CD4-positive, alpha-beta memory T cell (primary cell): Measurements from ENCODE around the gene RRP15. TPM values are rescaled to one million over a fixed set of nuclear protein-coding genes. Genes with fewer than 3 reads are reported as not detected.

ENCODE experiments used
- CTCF ChIA-PET: fragments of 350-600 bp; sonication (Branson Sonifier 250); formaldehyde crosslinking; loops from one replicate; lab custom pipeline; 2021; ENCODE audit warnings: inconsistent platforms; ENCODE audit not compliant: partially characterized antibody; lab: Charles Lee
- POLR2A ChIA-PET: fragments of 350-600 bp; sonication (Branson Sonifier 250); formaldehyde crosslinking; loops from one replicate; lab custom pipeline; 2021; ENCODE audit not compliant: partially characterized antibody; lab: Charles Lee
- DNase-seq, 5 donors: peaks; one replicate each; pipeline versions ENCODE4 v3.0.0 to v3.0.0-alpha.2; 2020 to 2022; ENCODE audit warnings: mixed read lengths in 1 of 5
- H3K27ac ChIP-seq: one replicate; pipeline ENCODE4 v1.7.0; 2013; ENCODE audit warnings: low read depth, low read length
- H3K27me3 ChIP-seq: 2 replicates; pipeline ENCODE4 v1.7.0; 2013; ENCODE audit warnings: mild to moderate bottlenecking, low read length, moderate library complexity; ENCODE audit not compliant: insufficient read depth
- H3K36me3 ChIP-seq: 2 replicates; pipeline ENCODE4 v1.7.0; 2013; ENCODE audit warnings: mild to moderate bottlenecking, low read length, moderate library complexity; ENCODE audit not compliant: insufficient read depth
- H3K4me1 ChIP-seq: 2 replicates; pipeline ENCODE4 v1.7.0; 2013; ENCODE audit warnings: mild to moderate bottlenecking, low read length, moderate library complexity; ENCODE audit not compliant: insufficient read depth
- H3K4me3 ChIP-seq, 2 donors: one replicate each; pipeline ENCODE4 v1.7.0; 2013; ENCODE audit warnings: low read length in 2 of 2, mild to moderate bottlenecking in 1 of 2
- H3K9me3 ChIP-seq, 2 donors: one replicate each; pipeline ENCODE4 v1.7.0; 2013; ENCODE audit warnings: low read length in 2 of 2, control low read depth in 1 of 2; ENCODE audit not compliant: control insufficient read depth in 1 of 2
- H3K27ac Mint-ChIP-seq, 7 donors: one replicate each; pipeline ENCODE4 v1.8.0; 2020 to 2021; ENCODE audit warnings: mixed read lengths in 7 of 7, mild to moderate bottlenecking in 6 of 7, inconsistent platforms in 3 of 7, moderate library complexity in 3 of 7
- H3K27me3 Mint-ChIP-seq, 2 donors: one replicate each; pipeline ENCODE4 v1.8.0; 2020 to 2021; ENCODE audit warnings: mixed read lengths in 2 of 2
- H3K36me3 Mint-ChIP-seq, 2 donors: one replicate each; pipeline ENCODE4 v1.8.0; 2020 to 2021; ENCODE audit warnings: mixed read lengths in 2 of 2, inconsistent platforms in 1 of 2, mild to moderate bottlenecking in 1 of 2
- H3K4me1 Mint-ChIP-seq, 4 donors: one replicate each; pipeline ENCODE4 v1.8.0; 2020 to 2021; ENCODE audit warnings: mixed read lengths in 4 of 4, mild to moderate bottlenecking in 1 of 4
- H3K4me3 Mint-ChIP-seq, 8 donors: one replicate each; pipeline ENCODE4 v1.8.0; 2020 to 2021; ENCODE audit warnings: mixed read lengths in 8 of 8, mild to moderate bottlenecking in 7 of 8, moderate library complexity in 6 of 8, inconsistent platforms in 3 of 8
- H3K9me3 Mint-ChIP-seq, 8 donors: one replicate each; pipeline ENCODE4 v1.8.0; 2020 to 2021; ENCODE audit warnings: mixed read lengths in 8 of 8, mild to moderate bottlenecking in 5 of 8, inconsistent platforms in 3 of 8, moderate library complexity in 1 of 8
- intact Hi-C: fragments of 100-400 bp; cut with micrococcal nuclease; formaldehyde crosslinking; loops from one replicate; pipeline ENCODE4 v1.15.1; 2023
- polyA plus RNA-seq, 2 donors: library from polyadenylated mRNA; unstranded; fragments of 300-500 nt; fragmentation: Illumina TruSeq; gene quantifications; one replicate each; pipeline ENCODE4 v1.2.3, GENCODE V29; 2021
- total RNA-seq, 2 experiments: library from RNA; stranded (reverse); gene quantifications; one replicate each; pipeline ENCODE4 v1.2.3, GENCODE V29; 2021

The RRP15 gene
- total and polyA plus RNA-seq, 4 experiments from 2014 or later: 12.8 to 20.7 (median 15.5) TPM

DNA sequence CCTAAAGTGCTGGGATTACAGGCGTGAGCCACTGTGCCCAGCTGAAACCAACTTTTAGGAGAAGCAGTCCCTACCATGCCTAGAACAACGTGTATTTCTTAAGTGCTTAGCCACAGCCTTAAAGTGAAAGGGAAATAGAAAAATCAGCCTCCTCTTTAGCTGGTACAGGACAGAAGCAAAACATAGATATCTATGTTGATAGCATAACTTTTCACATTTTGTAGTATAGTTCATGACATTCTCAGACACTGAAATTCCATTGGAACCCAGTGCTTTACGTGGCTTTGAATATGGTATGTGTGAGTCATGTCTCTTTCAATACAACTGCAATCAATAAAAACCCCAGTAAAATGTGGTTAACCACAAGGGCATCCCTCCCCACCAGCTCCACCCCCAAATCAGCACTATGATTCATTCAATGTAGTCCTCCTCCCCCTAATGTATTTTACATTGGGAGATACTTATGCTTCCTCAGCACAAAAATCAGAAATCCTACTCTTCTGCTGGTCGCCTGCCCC lies 92.1 kb downstream of the RRP15 start:
- no peak overlapping the region for H3K4me3 ChIP-seq
- no peaks in the 10 kb centered on the region for H3K9me3 ChIP-seq
- peaks cover 11 to 16% of the 10 kb centered on the region in 2 donors for H3K27me3 Mint-ChIP-seq
- no peaks in the 10 kb centered on the region for H3K36me3 ChIP-seq
- H3K36me3 Mint-ChIP-seq: no peaks in the 10 kb centered on the region
- no peak overlapping the region for H3K27ac ChIP-seq
- H3K27me3 ChIP-seq: no peaks in the 10 kb centered on the region
- intact Hi-C loops: no loop called here
- peaks cover 8 to 14% (median 9%) of the 10 kb centered on the region in 4 donors for H3K4me1 Mint-ChIP-seq
- ChIA-PET CTCF (interaction anchor here (1.0 to 1.2 kb wide), 2 partner anchors 9 to 38 kb away, joined by 3 read pairs; no protein-coding TSS in a partner anchor), POLR2A (interaction anchor here (0.9 kb wide), 1 partner anchor 92 kb away, joined by 3 read pairs; the partner anchor contains the start of gene RRP15)
- peak overlapping the region in 5 of 8 donors; percentile 1 to 44 (median 32) for H3K4me3 Mint-ChIP-seq
- peak overlapping the region in 3 of 7 donors; percentile 19 to 72 (median 37) for H3K27ac Mint-ChIP-seq
- peaks cover 11% of the 10 kb centered on the region for H3K4me1 ChIP-seq
- DNase-seq: peak; percentile 47 to 72 (median 52)
- no peaks in the 10 kb centered on the region for H3K9me3 Mint-ChIP-seq

GRCh38 chr1:218380125-218380977 lies 95.3 kb downstream of the RRP15 start:
- Mint-ChIP-seq H3K4me3 (no peak overlapping the region), H3K27ac (no peak overlapping the region), H3K4me1 (peaks cover 8 to 14% (median 9%) of the 10 kb centered on the region in 4 donors), H3K9me3 (no peaks in the 10 kb centered on the region), H3K36me3 (no peaks in the 10 kb centered on the region), H3K27me3 (peaks cover 10 to 29% of the 10 kb centered on the region in 2 donors)
- Histone ChIP-seq H3K4me1 (peaks cover 11% of the 10 kb centered on the region), H3K27ac (no peak overlapping the region), H3K4me3 (no peak overlapping the region), H3K36me3 (no peaks in the 10 kb centered on the region), H3K9me3 (no peaks in the 10 kb centered on the region), H3K27me3 (no peaks in the 10 kb centered on the region)
- intact Hi-C loops: no loop called here
- CTCF ChIA-PET: no interaction called here
- POLR2A ChIA-PET: no interaction called here
- DNase-seq: no peak

- ChIA-PET POLR2A (no interaction called here), CTCF (no interaction called here)
- Mint-ChIP-seq H3K4me3 (no peak overlapping the region), H3K4me1 (peaks cover 5% of the 10 kb centered on the region in 4 donors), H3K9me3 (no peaks in the 10 kb centered on the region), H3K36me3 (no peaks in the 10 kb centered on the region), H3K27me3 (peaks cover 8 to 31% of the 10 kb centered on the region in 2 donors), H3K27ac (no peak overlapping the region)
- H3K9me3 ChIP-seq: no peaks in the 10 kb centered on the region
- peaks cover 5% of the 10 kb centered on the region for H3K4me1 ChIP-seq
- no peaks in the 10 kb centered on the region for H3K27me3 ChIP-seq
- DNase-seq: no peak
- no peaks in the 10 kb centered on the region for H3K36me3 ChIP-seq
- no peak overlapping the region for H3K27ac ChIP-seq
- no peak overlapping the region for H3K4me3 ChIP-seq
- intact Hi-C loops: no loop called here
These were observed 97.2 kb downstream of the RRP15 start for GRCh38 chr1:218382261-218382660.

GRCh38 chr1:218383051-218383450 lies 98.0 kb downstream of the RRP15 start:
- H3K4me3 Mint-ChIP-seq: no peak overlapping the region
- Histone ChIP-seq H3K4me1 (no peaks in the 10 kb centered on the region), H3K36me3 (no peaks in the 10 kb centered on the region), H3K27me3 (no peaks in the 10 kb centered on the region), H3K27ac (no peak overlapping the region), H3K4me3 (no peak overlapping the region), H3K9me3 (no peaks in the 10 kb centered on the region)
- H3K4me1 Mint-ChIP-seq: no peaks in the 10 kb centered on the region
- no peaks in the 10 kb centered on the region for H3K9me3 Mint-ChIP-seq
- intact Hi-C loops: no loop called here
- no peak overlapping the region for H3K27ac Mint-ChIP-seq
- H3K27me3 Mint-ChIP-seq: peaks cover 8 to 29% of the 10 kb centered on the region in 2 donors
- CTCF ChIA-PET: no interaction called here
- no peak for DNase-seq
- no peaks in the 10 kb centered on the region for H3K36me3 Mint-ChIP-seq
- POLR2A ChIA-PET: no interaction called here

DNA sequence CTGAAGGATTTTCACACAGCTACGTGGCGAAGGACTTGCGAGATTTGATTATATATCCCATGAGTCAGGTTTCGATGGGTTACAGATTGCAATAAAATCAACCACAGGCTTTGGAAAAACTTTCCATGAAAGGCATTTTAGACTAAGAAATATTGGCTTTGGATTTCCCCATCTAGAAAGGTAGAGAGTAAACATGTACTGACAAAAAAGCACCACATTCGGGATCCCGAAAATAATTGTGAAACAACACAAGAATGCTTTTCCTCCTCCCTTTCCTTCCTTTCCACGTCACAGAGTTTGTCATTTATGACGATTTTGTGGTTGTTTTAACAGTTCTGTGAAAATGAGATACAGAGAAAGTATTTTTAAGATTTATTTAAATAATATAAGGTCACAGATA lies 98.6 kb downstream of the RRP15 start:
- Mint-ChIP-seq H3K4me1 (no peaks in the 10 kb centered on the region), H3K36me3 (no peaks in the 10 kb centered on the region), H3K4me3 (no peak overlapping the region), H3K9me3 (no peaks in the 10 kb centered on the region), H3K27me3 (peaks cover 8 to 27% of the 10 kb centered on the region in 2 donors), H3K27ac (no peak overlapping the region)
- H3K27me3 ChIP-seq: no peaks in the 10 kb centered on the region
- no peaks in the 10 kb centered on the region for H3K4me1 ChIP-seq
- H3K4me3 ChIP-seq: no peak overlapping the region
- POLR2A ChIA-PET: no interaction called here
- DNase-seq: no peak
- no peak overlapping the region for H3K27ac ChIP-seq
- CTCF ChIA-PET: no interaction called here
- intact Hi-C loops: no loop called here
- H3K36me3 ChIP-seq: no peaks in the 10 kb centered on the region
- H3K9me3 ChIP-seq: no peaks in the 10 kb centered on the region

DNA sequence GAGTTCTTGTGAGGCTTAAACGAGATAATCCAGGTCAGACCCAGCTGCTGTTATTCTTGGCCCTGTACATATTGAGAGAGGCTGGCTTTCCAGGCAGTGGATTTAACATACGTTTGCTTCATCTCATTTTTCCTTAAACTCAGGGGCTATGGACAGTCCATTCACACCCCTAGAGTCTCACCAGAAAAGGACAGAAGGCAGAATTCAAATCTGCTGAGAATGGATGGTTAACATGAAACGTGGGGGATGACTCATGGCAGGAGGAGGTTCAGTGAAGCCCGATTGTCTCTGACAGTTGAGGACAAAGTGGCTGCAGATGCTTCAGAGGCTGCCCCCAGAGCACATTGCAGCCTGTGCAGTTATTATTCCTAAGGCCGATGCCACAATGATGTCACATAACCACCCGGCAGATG lies 99.5 kb downstream of the RRP15 start:
- ChIA-PET CTCF (no interaction called here), POLR2A (no interaction called here)
- H3K4me3 Mint-ChIP-seq: no peak overlapping the region
- Histone ChIP-seq H3K4me1 (no peaks in the 10 kb centered on the region), H3K4me3 (no peak overlapping the region), H3K9me3 (no peaks in the 10 kb centered on the region), H3K36me3 (no peaks in the 10 kb centered on the region), H3K27ac (no peak overlapping the region), H3K27me3 (no peaks in the 10 kb centered on the region)
- H3K27me3 Mint-ChIP-seq: peaks cover 8 to 30% of the 10 kb centered on the region in 2 donors
- no peaks in the 10 kb centered on the region for H3K4me1 Mint-ChIP-seq
- intact Hi-C loops: no loop called here
- H3K36me3 Mint-ChIP-seq: no peaks in the 10 kb centered on the region
- no peak for DNase-seq
- no peaks in the 10 kb centered on the region for H3K9me3 Mint-ChIP-seq
- H3K27ac Mint-ChIP-seq: no peak overlapping the region
